Measurements from ENCODE around the gene NLN.

GRCh38 chr5:65758546-65759144 lies 36.6 kb downstream of the NLN start:
- TF ChIP-seq CTCF (IDR thresholded peaks at IDR 0.05) (no peak), EZH2 (IDR thresholded peaks at IDR 0.05) (no peak), EZH2phosphoT487 (IDR thresholded peaks at IDR 0.05) (no peak)

Data from neural progenitor cell (in vitro differentiated cells).